ENCODE results near the gene PLXNB1.

GRCh38 chr3:48431224-48432029 is 1.5 kb upstream of the PLXNB1 start:
- TF ChIP-seq, protein P1, sequence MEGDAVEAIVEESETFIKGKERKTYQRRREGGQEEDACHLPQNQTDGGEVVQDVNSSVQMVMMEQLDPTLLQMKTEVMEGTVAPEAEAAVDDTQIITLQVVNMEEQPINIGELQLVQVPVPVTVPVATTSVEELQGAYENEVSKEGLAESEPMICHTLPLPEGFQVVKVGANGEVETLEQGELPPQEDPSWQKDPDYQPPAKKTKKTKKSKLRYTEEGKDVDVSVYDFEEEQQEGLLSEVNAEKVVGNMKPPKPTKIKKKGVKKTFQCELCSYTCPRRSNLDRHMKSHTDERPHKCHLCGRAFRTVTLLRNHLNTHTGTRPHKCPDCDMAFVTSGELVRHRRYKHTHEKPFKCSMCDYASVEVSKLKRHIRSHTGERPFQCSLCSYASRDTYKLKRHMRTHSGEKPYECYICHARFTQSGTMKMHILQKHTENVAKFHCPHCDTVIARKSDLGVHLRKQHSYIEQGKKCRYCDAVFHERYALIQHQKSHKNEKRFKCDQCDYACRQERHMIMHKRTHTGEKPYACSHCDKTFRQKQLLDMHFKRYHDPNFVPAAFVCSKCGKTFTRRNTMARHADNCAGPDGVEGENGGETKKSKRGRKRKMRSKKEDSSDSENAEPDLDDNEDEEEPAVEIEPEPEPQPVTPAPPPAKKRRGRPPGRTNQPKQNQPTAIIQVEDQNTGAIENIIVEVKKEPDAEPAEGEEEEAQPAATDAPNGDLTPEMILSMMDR (IDR thresholded peaks at IDR 0.05; ENCODE audit: borderline replicate concordance, extremely low read depth, low read length, poor library complexity, severe bottlenecking): no peak
- no peak for TF ChIP-seq EZH2 (IDR thresholded peaks at IDR 0.05; ENCODE audit: borderline replicate concordance, low read depth, low read length, severe bottlenecking)
